Cardiac fibroblast (primary cell): ENCODE results near the gene NOP58.

Experiments
- DNase-seq, 2 donors: peaks; one replicate each; pipeline versions ENCODE4 v3.0.0 to v3.0.0-alpha.2; 2010; ENCODE audit warnings: low read depth in 2 of 2
- H3K4me3 ChIP-seq, 2 donors: replicated peaks in 1 of 2; 1 replicate in 1 of 2; 2 replicates in 1 of 2; pipeline ENCODE4 v1.5.1; 2011; ENCODE audit warnings: low read depth in 2 of 2, low read length in 2 of 2, mild to moderate bottlenecking in 2 of 2, moderate library complexity in 1 of 2
- TF ChIP-seq, protein P1 (sequence below): IDR thresholded peaks from one replicate; pipeline ENCODE4 v1.5.1; 2011; ENCODE audit warnings: low read depth, mild to moderate bottlenecking, low read length, inconsistent platforms

NOP58 gene

DNA sequence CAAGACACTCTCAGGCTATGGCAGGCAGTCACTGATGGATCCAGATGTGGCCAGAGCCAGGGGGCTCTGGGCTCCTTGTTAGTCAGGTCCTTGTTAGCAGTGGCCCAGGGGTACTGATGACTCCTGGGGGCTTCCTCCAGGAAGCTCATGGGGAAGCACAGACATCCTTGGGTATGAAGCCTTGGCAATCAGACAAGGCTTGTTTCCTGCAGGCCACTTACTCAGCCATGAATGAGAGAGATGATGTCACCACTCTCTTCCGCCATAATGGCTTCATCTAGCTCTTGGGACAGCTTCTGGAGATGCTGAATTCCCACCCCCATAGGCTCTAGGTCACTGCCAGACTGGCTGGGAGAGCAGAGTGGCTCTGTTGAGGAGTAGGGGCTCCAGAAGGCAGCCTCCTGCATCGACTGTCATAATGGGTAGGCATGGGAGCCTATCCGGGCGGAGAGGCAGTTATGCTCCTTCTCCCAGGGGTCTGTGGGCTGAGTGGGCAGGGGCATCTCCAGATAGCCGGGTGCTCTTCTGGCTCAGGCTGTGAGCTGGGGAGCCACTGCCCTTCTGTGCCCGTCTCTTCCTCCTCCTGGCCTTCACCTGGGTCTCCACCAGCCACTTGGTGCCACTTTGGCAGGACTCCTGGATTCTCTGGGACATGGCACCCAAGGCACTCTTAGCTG lies 70.4 kb downstream of the NOP58 start:
- TF ChIP-seq, protein P1, sequence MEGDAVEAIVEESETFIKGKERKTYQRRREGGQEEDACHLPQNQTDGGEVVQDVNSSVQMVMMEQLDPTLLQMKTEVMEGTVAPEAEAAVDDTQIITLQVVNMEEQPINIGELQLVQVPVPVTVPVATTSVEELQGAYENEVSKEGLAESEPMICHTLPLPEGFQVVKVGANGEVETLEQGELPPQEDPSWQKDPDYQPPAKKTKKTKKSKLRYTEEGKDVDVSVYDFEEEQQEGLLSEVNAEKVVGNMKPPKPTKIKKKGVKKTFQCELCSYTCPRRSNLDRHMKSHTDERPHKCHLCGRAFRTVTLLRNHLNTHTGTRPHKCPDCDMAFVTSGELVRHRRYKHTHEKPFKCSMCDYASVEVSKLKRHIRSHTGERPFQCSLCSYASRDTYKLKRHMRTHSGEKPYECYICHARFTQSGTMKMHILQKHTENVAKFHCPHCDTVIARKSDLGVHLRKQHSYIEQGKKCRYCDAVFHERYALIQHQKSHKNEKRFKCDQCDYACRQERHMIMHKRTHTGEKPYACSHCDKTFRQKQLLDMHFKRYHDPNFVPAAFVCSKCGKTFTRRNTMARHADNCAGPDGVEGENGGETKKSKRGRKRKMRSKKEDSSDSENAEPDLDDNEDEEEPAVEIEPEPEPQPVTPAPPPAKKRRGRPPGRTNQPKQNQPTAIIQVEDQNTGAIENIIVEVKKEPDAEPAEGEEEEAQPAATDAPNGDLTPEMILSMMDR: no peak
- DNase-seq: peak; percentile 40 to 80
- no peak overlapping the region for H3K4me3 ChIP-seq

DNA sequence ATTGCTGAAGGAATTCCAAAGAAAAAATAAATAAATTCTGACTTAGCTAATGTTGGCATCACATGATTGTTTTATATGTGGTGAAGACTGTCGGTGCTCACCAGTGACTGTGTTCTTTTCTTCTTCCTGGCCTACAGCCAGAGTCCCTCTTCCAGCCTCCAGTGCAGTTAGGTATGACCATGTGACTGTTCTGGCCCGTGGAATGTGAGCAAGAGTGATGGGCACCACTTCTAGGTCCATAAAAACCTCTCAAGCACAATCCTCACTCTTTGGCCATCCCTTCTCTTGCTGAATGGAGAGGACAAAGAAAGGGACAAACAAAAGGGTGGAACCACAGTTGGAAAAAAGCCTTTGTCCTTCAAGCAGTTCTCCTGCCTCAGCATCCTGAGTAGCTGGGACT lies 71.6 kb downstream of the NOP58 start:
- TF ChIP-seq, protein P1: no peak
- H3K4me3 ChIP-seq: no peak overlapping the region
- peak in 1 of 2 donors; percentile 23 for DNase-seq

DNA sequence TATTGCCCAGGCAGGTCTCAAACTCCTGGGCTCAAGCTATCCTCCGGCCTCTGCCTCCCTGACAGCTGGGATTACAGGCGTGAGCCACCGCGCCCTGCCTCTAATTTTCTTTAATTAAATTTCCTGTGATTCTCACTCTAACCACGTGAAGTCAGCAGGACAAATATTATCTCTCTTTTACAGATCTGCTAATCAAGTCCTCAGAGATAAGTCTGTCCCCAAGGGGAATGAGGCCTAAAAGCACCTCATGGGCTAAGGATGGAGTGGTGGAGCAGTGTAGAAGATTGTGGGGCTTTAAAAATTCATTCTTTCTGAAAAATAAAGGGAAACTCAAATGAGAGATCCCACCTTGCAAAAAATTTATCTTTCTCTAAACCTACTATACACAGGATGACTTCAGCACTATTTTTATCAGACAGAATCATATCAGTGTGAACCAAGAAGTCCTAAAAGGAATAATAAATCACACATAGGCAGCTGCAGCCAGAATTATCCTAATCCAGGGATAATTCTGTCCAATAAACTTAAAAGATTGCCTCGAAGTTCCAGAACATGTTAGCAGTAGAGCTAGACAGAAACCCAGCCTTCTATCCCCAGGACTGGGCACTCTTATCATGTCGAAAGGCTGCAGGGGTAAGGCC lies 72.3 kb downstream of the NOP58 start:
- no peak for DNase-seq
- H3K4me3 ChIP-seq: no peak overlapping the region
- TF ChIP-seq, protein P1: no peak

DNA sequence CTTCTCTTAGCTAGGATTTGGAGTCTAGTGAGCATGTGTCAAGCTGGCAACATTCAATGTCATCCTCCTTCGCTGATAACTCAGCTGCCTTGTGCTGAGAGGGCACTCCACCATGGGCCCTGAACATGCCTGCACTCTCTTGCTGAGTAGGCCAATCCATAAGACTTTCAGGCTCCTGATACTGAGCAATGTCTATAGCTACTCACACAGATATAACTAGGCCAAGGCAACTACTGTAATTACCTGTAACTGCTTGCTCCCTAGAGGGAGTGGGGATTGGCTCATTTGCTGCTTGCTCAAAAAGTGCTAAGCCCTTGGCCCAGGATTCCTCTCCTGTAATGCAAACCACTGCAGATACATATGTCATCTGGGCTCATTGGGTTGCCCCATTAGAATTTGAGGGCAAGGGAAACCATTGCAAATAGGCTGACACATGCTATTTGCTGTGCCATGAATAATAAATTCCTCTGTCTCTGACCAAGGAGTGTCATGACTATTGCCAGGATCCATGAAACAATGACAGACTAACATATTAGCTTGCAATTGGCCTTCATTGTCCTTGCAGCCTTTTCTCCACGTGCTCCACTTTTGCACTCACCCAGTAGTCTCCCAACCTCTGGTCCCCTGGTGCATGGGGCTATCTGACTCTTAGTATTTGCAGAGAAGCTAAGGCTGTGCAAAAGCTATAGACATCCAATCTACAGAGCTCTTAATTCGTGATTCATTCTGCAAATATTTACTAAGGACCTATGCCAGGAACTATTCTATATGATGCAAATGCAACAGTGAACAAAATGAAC lies 73.7 kb downstream of the NOP58 start:
- TF ChIP-seq, protein P1: no peak
- H3K4me3 ChIP-seq: no peak overlapping the region
- peak; percentile 61 to 79 for DNase-seq

DNA sequence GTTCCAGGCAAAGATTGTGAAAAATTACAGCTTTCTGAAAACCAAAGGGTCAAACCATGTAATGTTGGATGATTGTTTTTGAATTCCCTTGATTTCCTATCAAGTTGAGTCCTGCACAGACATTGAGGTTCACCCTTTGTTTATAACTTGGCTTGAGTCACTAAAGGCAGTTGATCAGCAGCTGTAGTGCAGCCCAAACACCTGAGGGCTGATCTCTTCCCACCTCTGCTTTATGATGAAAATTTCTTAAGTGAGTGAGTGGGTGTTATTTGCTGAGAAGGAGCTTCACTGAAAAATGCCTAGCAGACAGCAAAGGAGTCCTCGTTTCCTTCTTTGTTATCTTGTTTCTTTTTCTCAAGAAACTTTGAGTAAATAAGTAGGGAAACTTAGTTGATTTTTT lies 78.6 kb downstream of the NOP58 start:
- TF ChIP-seq, protein P1: no peak
- DNase-seq: no peak
- H3K4me3 ChIP-seq: no peak overlapping the region

DNA sequence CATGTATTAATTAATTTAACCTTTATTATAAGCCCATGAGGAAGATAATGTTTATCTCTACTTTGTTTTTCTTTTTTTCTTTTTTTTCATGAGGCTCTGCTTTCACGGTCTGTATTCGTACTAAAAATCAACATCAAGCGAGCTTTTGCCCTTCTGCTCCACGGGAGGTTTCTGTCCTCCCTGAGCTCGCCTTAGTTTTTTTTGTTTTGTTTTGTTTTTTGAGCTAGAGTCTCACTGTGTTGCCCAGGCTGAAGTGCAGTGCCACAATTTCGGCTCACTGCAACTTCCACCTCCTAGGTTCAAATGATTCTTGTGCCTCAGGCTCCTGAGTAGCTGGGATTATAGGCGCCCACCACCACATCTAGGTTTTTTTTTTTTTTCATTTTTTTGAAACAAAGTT lies 80.6 kb downstream of the NOP58 start:
- TF ChIP-seq, protein P1: no peak
- DNase-seq: no peak
- no peak overlapping the region for H3K4me3 ChIP-seq
